ENCODE results near the gene SUPT20H.

DNA sequence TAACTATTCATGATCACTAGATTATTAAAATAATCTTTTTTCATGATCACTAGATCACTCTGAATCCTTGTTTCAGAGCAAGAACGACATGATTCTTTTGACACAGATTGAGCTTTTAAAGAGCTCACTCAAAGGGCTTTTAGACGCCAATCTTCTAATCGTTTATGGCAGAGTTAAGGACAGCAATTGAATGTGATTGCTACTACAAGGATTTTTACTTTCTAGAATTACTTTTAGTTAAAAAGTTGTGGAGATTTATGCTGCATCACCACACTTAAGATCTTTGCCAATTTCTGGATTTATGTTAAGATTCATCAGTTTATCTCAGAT is 57.6 kb downstream of the SUPT20H start:
- TF ChIP-seq CTCF (IDR thresholded peaks at IDR 0.05) (no peak), POLR2A (IDR thresholded peaks at IDR 0.05) (no peak), POLR2AphosphoS5 (IDR thresholded peaks at IDR 0.05; ENCODE audit: insufficient read depth in 1 of 2, low read depth in 1 of 2) (no peak)

All from vagina (tissue), 2 donors.